Measurements from ENCODE around the gene ARHGEF10L. TPM values are rescaled to one million over a fixed set of nuclear protein-coding genes. Genes with fewer than 3 reads are reported as not detected.

Gene ARHGEF10L
- total RNA-seq, 1 experiment from 2014 or later = 10.5 TPM

DNA sequence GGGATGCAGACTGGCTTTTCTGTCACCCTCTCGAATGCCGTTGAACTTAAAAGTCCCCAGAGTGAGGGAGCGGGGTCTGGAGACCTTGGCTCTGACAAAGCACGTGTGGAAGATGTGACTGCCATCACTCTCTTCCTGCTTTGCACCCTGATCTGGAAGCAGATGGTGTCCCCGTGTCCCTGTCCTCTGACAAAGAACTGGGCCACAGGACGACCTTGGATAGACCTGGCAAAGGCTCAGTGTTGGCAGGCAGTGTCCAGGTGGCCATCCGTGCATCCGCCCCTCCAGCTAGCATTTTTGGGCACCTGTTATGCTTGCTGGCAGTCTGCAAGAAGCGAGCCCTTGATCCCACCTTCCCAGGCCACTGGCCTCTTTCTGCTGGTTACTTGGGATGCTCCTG lies 27.4 kb downstream of the ARHGEF10L start:
- DNase-seq = no peak
- H3K4me1 ChIP-seq = peaks cover 18% of the 10 kb centered on the region
- H3K4me3 ChIP-seq = no peak overlapping the region
- H3K36me3 ChIP-seq = no peaks in the 10 kb centered on the region
- no peaks in the 10 kb centered on the region for H3K9me3 ChIP-seq (replicated peaks)
- no peak overlapping the region for H3K27ac ChIP-seq
- H3K27me3 ChIP-seq = no peaks in the 10 kb centered on the region

DNA sequence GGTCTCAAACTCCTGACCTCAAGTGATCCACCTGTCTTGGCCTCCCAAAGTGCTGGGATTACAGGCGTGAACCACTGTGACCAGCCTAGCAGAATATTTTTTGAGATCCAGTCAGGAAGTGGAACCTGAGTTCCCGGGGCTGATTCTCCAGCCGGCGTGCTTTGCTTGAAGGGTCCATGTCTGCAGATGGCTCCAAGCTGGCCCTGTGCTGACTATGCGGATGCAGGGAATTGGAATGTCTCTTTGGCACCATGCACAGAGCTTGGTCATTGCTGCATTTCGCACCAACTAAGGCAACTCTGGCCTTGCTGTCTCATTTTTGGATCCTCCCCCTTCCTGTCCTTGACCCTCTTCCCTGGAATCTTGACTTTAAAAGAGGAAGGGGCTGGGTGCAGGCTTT lies 28.1 kb downstream of the ARHGEF10L start:
- H3K4me1 ChIP-seq = peaks cover 18% of the 10 kb centered on the region

DNA sequence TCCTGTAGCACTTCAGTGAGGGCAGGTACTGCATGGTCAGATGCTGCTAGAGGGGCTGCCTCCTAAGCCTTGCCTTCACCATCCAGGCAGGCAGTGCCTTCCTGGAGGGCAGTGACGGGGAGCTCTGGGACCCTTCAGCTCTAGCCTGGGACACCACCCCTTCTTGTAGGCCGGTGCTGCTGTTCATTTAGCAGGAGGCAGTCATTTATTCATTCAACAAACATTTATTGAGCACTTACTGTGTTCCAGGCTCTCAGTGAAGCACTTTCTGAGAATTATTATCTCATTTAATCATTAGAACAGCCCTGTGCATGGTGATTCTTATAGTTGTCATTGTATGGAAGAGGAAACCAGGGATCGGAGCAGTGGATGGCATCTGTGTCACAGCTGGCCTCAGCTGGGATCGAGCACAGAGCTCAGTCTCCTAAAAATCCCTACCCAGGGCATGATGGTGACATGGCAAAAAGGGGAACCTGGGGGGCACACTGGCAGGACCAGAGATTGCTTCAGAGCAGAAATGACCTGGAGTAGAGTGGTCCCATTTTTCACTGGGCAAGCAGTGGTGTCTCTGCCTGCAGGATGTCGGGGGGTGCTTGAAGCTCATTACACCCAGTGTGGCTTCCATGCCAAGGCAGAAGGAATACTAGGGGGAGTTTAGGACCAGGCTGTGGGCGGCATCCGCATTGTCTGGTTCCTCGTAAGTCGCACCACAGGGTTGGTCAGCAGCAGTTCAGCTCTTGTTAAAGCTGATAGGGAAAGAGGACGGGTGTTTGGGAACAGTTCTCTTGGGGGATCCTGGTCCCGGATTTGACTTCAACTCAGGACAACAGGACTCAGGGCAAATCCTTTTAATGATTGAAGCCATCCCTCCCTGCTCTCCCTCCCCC lies 28.8 kb downstream of the ARHGEF10L start:
- H3K4me1 ChIP-seq = peaks cover 18% of the 10 kb centered on the region
- H3K9me3 ChIP-seq (replicated peaks) = no peaks in the 10 kb centered on the region
- no peaks in the 10 kb centered on the region for H3K36me3 ChIP-seq
- no peak overlapping the region for H3K4me3 ChIP-seq
- DNase-seq = no peak
- no peaks in the 10 kb centered on the region for H3K27me3 ChIP-seq
- H3K27ac ChIP-seq = no peak overlapping the region

More for the DNA sequence above, 28.1 kb downstream of the ARHGEF10L start:
- Histone ChIP-seq H3K27ac (no peak overlapping the region), H3K27me3 (no peaks in the 10 kb centered on the region), H3K4me3 (no peak overlapping the region), H3K9me3 (replicated peaks) (no peaks in the 10 kb centered on the region), H3K36me3 (no peaks in the 10 kb centered on the region)
- no peak for DNase-seq

DNA sequence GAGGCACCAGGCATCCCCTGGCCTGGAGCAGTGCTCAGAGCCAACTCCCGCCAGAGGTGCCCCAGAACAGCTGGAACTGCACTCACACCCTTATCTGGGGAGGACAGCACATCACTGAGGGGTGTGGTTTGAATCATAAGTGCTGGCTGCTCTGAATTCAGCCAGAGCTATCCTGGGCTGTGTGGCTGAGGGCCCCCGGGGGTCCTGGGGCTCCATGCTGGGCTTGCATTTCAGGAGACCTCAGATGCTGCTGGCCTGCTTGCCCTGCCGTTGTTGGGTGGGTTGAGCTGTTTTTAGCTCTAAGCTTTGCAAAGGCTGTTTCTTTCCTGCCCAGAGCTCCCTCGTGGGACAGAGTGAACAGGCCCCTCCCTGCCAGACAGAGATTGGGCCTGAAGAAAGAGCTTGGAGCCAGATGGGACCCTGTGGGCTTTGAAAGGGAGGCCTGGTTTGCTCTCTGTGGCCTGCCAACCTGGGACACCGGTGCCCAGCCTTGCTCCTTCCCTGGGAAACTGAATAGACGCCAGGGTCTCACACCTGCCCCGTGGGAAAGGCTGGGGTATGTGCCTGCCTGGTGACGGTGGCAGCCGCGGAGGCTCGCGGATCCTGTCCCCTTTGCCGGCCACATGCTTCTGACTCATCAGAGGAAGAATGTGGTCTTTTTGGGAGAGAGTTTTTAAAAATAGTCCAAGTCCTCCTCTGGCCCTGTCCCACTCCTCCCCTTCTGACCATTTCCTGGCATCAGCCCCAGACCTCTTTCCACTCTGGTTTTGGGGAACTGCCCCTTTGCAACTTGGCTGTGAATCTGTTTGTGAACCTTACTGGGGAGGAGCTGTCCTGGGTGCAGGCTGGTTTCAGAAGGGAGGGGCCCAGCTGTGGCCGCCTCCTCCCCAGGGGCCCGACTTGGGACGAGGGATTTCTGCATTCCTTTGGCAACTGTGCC lies 30.0 kb downstream of the ARHGEF10L start:
- H3K36me3 ChIP-seq = no peaks in the 10 kb centered on the region
- no peaks in the 10 kb centered on the region for H3K9me3 ChIP-seq (replicated peaks)
- no peaks in the 10 kb centered on the region for H3K27me3 ChIP-seq
- H3K4me1 ChIP-seq = peaks cover 18% of the 10 kb centered on the region
- DNase-seq = peak; percentile 71 to 72
- peak overlapping the region; percentile 8 for H3K4me3 ChIP-seq
- H3K27ac ChIP-seq = peak overlapping the region; percentile 71

DNA sequence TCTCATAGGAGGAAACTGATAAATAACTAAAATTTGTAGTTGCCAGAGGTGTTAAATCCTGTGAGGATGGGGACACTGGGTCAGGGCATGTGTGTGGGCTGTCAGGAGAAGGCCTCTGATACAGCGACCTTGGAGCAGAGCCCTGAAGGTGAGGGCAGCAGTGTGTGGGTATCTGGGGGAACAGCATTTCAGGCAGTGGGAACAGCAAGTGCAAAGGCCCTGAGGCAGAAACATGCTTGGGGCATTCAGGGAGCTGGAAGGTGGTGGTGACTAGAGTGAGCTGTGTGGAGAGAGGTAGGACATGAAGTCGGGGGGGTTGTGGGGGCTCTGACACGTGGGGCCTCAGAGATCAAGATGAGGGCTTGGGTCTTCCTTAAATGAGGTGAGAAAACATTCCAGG lies 30.7 kb downstream of the ARHGEF10L start:
- Histone ChIP-seq H3K4me3 (no peak overlapping the region), H3K27me3 (no peaks in the 10 kb centered on the region), H3K27ac (peak overlapping the region; percentile 71), H3K36me3 (no peaks in the 10 kb centered on the region), H3K9me3 (replicated peaks) (no peaks in the 10 kb centered on the region), H3K4me1 (peaks cover 16% of the 10 kb centered on the region)
- no peak for DNase-seq

DNA sequence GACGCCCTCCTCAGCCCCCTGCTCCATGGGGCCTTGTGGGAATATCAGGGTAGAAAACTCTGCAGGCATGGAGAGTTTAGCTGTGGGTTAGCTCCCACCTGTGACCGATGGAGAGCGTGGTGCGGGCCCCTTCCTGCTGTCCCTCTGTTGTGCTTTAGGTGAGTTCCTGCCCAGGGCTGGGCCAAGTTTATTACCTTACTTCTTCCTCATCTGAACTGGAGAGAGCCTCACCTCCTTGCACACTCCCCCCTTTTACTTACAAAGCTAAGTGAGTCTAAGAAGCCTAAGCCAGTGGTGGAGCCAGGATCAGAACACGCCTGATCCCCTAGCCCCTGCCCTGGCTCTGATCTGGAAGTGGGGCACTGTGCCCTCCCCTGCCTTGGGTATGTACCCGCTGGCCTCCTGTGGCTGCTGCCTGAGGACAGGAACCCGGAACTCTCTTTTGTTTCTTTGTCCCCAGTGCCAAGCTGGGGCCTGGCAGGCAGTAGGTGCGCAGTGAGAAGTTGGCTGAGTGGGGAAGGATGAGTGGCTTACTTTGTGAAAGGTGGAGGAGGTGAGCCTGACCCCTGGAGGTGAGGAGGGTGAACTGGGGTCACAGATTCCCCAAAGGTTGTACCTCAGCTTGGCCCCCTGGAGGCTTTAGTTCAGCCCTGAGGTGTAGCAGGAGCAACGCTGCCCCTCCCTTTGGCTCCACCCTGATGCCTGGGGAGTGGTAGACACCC lies 32.9 kb downstream of the ARHGEF10L start:
- no peak overlapping the region for H3K27ac ChIP-seq
- H3K36me3 ChIP-seq = no peaks in the 10 kb centered on the region
- no peaks in the 10 kb centered on the region for H3K27me3 ChIP-seq
- H3K9me3 ChIP-seq (replicated peaks) = no peaks in the 10 kb centered on the region
- peaks cover 18% of the 10 kb centered on the region for H3K4me1 ChIP-seq
- H3K4me3 ChIP-seq = no peak overlapping the region
- no peak for DNase-seq

DNA sequence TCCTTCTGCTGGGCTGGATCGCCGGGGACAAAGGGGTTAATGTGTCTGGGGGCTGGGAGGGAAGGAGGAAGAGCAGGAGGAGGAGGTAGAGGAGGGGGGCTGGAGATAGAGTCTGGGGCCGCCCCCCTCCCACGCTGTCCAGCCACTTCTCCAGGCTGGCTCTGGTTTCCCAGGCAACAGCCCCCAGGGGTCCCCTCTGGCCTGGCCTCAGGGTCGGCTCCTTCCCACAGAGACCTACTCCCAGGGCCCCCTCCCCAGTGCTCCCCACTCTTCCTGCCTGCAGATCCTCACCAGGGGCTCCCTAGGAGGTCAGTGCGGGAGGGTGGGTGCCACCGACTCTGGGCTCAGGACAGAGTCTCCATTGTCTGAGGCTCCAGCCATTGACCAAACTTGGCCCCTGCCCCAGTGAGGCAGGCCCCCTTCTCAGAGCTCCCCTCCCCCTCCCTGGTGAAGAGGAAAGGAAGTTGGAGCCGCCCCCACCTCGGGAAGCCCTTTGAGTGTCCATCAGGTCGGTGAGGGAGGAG lies 34.1 kb downstream of the ARHGEF10L start:
- no peak for DNase-seq
- H3K4me1 ChIP-seq = peaks cover 18% of the 10 kb centered on the region

DNA sequence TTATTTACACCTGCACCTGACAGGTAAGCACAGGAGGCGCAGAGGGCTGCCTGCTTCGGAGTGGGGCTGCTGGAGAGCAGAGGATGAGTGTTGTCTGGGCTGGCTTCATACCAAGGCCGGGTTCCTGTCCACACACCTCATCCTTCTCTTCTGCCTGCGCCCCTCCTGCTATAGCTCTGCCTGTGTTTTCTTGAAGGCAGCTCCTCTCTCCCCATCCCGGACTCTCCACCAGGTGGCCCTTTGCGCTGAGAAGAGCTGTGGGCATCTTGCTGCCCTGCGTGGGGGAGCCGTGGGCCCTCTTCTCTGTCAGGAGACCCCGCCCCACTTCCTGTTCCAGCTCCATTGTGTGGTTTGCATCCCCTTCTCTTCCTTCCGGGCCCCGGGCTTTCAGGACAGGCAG lies 35.0 kb downstream of the ARHGEF10L start:
- H3K9me3 ChIP-seq (replicated peaks) = no peaks in the 10 kb centered on the region
- peaks cover 10% of the 10 kb centered on the region for H3K4me1 ChIP-seq
- no peak for DNase-seq
- no peak overlapping the region for H3K27ac ChIP-seq
- no peak overlapping the region for H3K4me3 ChIP-seq
- no peaks in the 10 kb centered on the region for H3K36me3 ChIP-seq
- no peaks in the 10 kb centered on the region for H3K27me3 ChIP-seq

More for the DNA sequence above, 34.1 kb downstream of the ARHGEF10L start:
- Histone ChIP-seq H3K27ac (no peak overlapping the region), H3K9me3 (replicated peaks) (no peaks in the 10 kb centered on the region), H3K27me3 (no peaks in the 10 kb centered on the region), H3K4me3 (no peak overlapping the region), H3K36me3 (no peaks in the 10 kb centered on the region)

DNA sequence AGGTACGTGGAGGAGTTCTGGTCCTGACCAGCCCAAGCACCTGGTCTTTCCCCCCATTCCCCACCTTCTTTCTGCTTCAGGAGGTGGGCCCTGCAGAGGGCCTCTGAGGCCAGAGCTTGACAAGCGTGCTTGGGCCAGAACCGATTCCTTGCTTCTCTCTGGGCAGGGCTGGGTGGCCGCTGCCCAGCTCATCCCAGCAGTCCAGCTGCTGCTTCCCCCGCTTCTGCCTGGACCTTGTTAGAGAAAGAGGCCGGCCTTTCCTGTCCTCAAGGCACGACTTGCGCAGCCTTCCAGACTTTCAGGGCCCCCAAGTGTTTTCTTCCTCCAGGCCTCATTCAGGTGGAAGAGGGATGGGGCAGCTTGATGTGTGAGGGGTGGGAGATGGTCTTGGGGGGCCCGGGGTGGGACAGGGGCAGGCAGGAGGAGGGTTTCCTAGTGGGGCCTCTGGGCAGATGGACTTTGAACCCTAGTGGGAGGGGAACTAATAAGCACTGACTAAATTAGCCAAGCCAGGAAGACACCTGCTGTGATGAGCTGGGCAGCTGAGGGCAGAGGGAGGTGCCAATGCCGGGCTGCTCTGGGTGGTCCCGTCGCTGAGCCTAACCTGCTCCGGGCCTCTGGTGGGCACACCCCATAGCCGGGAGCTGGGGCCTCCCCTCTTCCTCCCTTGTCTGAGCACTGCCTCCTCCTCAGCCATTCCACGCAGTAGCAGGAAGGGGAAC lies 36.5 kb downstream of the ARHGEF10L start:
- Histone ChIP-seq H3K4me1 (peaks cover 15% of the 10 kb centered on the region), H3K4me3 (no peak overlapping the region), H3K27me3 (no peaks in the 10 kb centered on the region), H3K36me3 (no peaks in the 10 kb centered on the region), H3K27ac (no peak overlapping the region), H3K9me3 (replicated peaks) (no peaks in the 10 kb centered on the region)
- no peak for DNase-seq

DNA sequence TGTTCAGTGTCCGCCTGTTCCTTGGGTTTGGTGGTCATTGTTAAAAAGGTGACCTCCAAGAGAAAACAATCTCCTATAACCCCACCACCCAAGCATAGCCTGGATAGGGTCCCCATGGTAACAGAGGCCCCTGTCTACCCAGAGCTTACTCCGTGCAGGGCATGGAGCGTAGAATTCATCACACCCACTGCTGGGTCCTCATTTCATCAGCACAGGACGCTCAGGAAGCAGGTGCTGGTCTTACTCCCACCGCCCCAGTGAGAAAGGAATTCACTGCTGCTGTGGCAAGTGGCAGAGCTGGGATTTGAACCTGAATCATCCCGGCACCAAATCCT lies 37.0 kb downstream of the ARHGEF10L start:
- Histone ChIP-seq H3K36me3 (no peaks in the 10 kb centered on the region), H3K4me3 (no peak overlapping the region), H3K4me1 (peaks cover 17% of the 10 kb centered on the region), H3K9me3 (replicated peaks) (no peaks in the 10 kb centered on the region), H3K27me3 (no peaks in the 10 kb centered on the region), H3K27ac (no peak overlapping the region)
- DNase-seq = no peak

DNA sequence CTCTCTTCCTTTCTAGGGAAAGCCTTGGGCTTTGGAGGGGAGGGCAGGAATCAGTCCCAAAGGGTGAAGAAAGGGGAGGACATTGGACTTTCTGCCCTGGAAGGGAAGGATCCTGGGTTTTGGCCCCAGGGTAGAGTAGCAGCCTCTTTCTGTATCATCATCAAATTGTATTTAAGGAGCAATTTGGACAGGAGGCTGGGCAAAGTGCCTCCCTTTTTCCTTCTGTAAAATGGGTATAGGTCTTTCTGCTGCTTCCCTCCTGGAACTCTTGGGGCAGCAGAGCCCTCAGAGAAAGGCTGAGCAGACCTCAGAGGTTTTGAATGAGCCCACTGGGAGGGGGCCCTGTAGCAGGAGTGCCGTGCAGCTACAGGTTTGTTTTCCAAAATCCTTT lies 38.4 kb downstream of the ARHGEF10L start:
- DNase-seq = no peak
- no peaks in the 10 kb centered on the region for H3K36me3 ChIP-seq
- H3K4me1 ChIP-seq = peaks cover 29% of the 10 kb centered on the region
- H3K4me3 ChIP-seq = no peak overlapping the region
- H3K27ac ChIP-seq = no peak overlapping the region
- H3K27me3 ChIP-seq = no peaks in the 10 kb centered on the region
- no peaks in the 10 kb centered on the region for H3K9me3 ChIP-seq (replicated peaks)

DNA sequence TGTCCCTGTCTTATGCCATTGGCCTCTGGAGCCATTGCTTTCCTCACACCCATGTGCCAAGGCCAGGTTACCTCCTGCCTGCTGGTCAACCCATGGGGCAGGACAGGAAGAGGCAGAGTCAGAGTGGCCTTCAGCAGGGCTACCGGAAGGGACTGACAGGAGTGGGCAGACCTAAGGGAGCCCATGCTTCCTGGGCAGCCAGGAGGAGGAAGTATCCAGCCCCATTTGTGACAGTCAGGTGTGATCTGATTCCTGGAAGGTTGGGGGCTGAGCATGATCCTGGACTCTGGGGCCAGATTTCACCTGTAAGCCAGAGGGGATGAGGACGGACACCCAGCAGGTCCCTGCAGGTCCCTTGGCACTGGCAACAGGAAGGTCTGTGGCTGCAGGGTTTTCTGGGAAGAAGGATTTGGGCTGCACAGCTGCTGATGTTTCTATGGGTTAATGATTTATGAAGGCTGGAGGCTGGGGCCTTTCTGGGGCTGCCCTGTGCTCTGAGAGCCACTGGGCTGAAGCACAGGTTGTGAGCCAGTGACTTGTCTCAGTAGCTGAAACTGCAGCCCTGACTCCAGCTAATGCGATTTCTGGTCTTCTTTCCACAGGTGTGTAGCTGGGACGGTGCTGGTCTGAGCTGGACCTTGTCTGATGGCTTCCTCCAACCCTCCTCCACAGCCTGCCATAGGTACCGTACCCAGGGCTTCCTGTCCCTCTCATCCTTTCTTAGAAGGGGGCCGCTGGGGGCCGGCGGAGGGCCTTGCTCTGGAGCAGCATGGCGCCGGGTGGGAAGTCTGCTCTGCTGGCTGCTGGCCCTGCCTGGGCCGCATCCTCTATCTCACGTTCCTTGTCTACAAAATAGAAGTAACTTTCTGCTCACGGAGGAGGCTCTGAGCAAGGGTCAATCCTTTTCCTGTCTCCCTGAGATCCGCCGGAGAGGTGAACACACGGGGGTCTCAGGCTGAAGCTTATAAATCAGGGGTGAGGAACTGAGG lies 40.7 kb downstream of the ARHGEF10L start:
- H3K9me3 ChIP-seq (replicated peaks) = no peaks in the 10 kb centered on the region
- peaks cover 29% of the 10 kb centered on the region for H3K4me1 ChIP-seq
- H3K4me3 ChIP-seq = no peak overlapping the region
- H3K27ac ChIP-seq = no peak overlapping the region
- H3K36me3 ChIP-seq = no peaks in the 10 kb centered on the region
- H3K27me3 ChIP-seq = no peaks in the 10 kb centered on the region
- peak; percentile 55 to 82 for DNase-seq
